GM12878 (cell line): ENCODE measurements around the gene RIPK4. TPM values are rescaled to one million over a fixed set of nuclear protein-coding genes. Genes with fewer than 3 reads are reported as not detected.

ENCODE experiments used
- ATAC-seq: fragments of 200-7000 bp; cut with Tn5 transposase; 3 replicates; pipeline ENCODE4 v1.9.1; 2020; ENCODE audit warnings: mild to moderate bottlenecking, moderate library complexity
- BruUV-seq: library from RNA; stranded (reverse); fragments of 400-500 nt; replicated peaks from 2 replicates; lab custom pipeline; 2021; lab: Mats Ljungman, UMichigan
- CTCF ChIA-PET: fragments of 300-600 bp; sonication (Branson Sonifier 250); formaldehyde crosslinking; extraction: SDS; loops from one replicate; lab custom pipeline; 2021; ENCODE audit warnings: inconsistent platforms; lab: Yijun Ruan, JAX
- POLR2A ChIA-PET: fragments of 350-600 bp; formaldehyde crosslinking; extraction: SDS; loops from one replicate; lab custom pipeline; 2021; ENCODE audit warnings: inconsistent platforms; lab: Charles Lee
- RAD21 ChIA-PET: fragments of 300-600 bp; sonication (Branson Sonifier 250); formaldehyde crosslinking; loops from one replicate; lab custom pipeline; 2023; ENCODE audit warnings: antibody characterized with exemption; ENCODE audit not compliant: unreplicated experiment; lab: Charles Lee
- SMC1A ChIA-PET: fragments of 300-600 bp; sonication (Branson Sonifier 250); formaldehyde crosslinking; loops from one replicate; lab custom pipeline; 2023; ENCODE audit not compliant: unreplicated experiment, uncharacterized antibody; lab: Charles Lee
- DNase-seq: peaks from one replicate; pipeline ENCODE4 v3.0.0-alpha.2; 2011; ENCODE audit warnings: low read depth, low spot score
- FAIRE-seq: peaks from 3 replicates; lab custom pipeline; 2011; peaks lifted over from hg19 to GRCh38; lab: Jason Lieb, UNC
- H2AFZ ChIP-seq: 2 replicates; pipeline ENCODE4 v1.6.0; 2011; ENCODE audit warnings: low read depth, low read length, control low read depth; ENCODE audit not compliant: control insufficient read depth
- H3K27ac ChIP-seq: 2 replicates; pipeline ENCODE4 v1.5.1; 2011; ENCODE audit warnings: control low read depth; ENCODE audit not compliant: control insufficient read depth, insufficient read depth
- H3K27me3 ChIP-seq, 2 experiments: replicated peaks in 1 of 2; 2 replicates each; pipeline versions ENCODE4 v1.6.0 to v1.6.1; 2011; ENCODE audit warnings: low read length in 1 of 2; ENCODE audit not compliant: control insufficient read depth in 2 of 2, insufficient read depth in 2 of 2
- H3K36me3 ChIP-seq, 2 experiments: 2 replicates each; pipeline ENCODE4 v1.5.1; 2011; ENCODE audit warnings: low read length in 1 of 2; ENCODE audit not compliant: control insufficient read depth in 2 of 2, insufficient read depth in 2 of 2
- H3K4me1 ChIP-seq: 2 replicates; pipeline ENCODE4 v1.6.1; 2011; ENCODE audit warnings: mild to moderate bottlenecking, low read length, moderate library complexity, mixed read lengths; ENCODE audit not compliant: control insufficient read depth, insufficient read depth
- H3K4me2 ChIP-seq: 2 replicates; pipeline ENCODE4 v1.6.0; 2011; ENCODE audit warnings: control low read depth; ENCODE audit not compliant: control insufficient read depth, insufficient read depth
- H3K4me3 ChIP-seq: fragments of 200-600 bp; sonication (generic); 2 replicates; pipeline ENCODE4 v1.5.1; 2016
- H3K79me2 ChIP-seq: 2 replicates; pipeline ENCODE4 v1.6.0; 2011; ENCODE audit warnings: low read length; ENCODE audit not compliant: control insufficient read depth, insufficient read depth
- H3K9ac ChIP-seq: 2 replicates; pipeline ENCODE4 v1.8.0; 2011; ENCODE audit warnings: low read length, control low read depth, mixed read lengths; ENCODE audit not compliant: control insufficient read depth, insufficient read depth
- H3K9me3 ChIP-seq: replicated peaks from 3 replicates; pipeline ENCODE4 v1.5.1; 2011; ENCODE audit warnings: mild to moderate bottlenecking, low read length; ENCODE audit not compliant: control insufficient read depth, insufficient read depth
- H4K20me1 ChIP-seq: 2 replicates; pipeline ENCODE4 v1.6.0; 2011; ENCODE audit not compliant: control insufficient read depth, insufficient read depth
- CEBPZ ChIP-seq: fragments of 150-350 bp; IDR thresholded peaks from 2 replicates; pipeline ENCODE4 v1.6.1; 2016; ENCODE audit warnings: low read depth, low read length
- CTCF ChIP-seq, 3 experiments: IDR thresholded peaks in 2 of 3; conservative IDR thresholded peaks in 1 of 3; 2 replicates each; pipeline ENCODE4 v1.5.1; 2011; ENCODE audit warnings: low read depth in 3 of 3, low read length in 3 of 3, mild to moderate bottlenecking in 3 of 3, control low read depth in 2 of 3, moderate library complexity in 2 of 3, inconsistent platforms in 1 of 3, mixed read lengths in 1 of 3; ENCODE audit not compliant: control insufficient read depth in 2 of 3, insufficient read depth in 1 of 3; ENCODE audit errors: extremely low read depth in 1 of 3
- FOXK2 ChIP-seq: fragments of 450-650 bp; IDR thresholded peaks from 2 replicates; pipeline ENCODE4 v1.6.1; 2017; ENCODE audit warnings: mild to moderate bottlenecking, moderate library complexity
- FOXM1 ChIP-seq: IDR thresholded peaks from 2 replicates; pipeline ENCODE4 v1.6.1; 2012; ENCODE audit warnings: low read depth, mild to moderate bottlenecking, inconsistent platforms, low read length, moderate library complexity
- IKZF2 ChIP-seq, 2 experiments: fragments of 450-650 bp; IDR thresholded peaks; 2 replicates each; pipeline ENCODE4 v1.6.1; 2017; ENCODE audit warnings: mild to moderate bottlenecking in 2 of 2, moderate library complexity in 2 of 2
- MEF2B ChIP-seq: fragments of 450-650 bp; IDR thresholded peaks from 2 replicates; pipeline ENCODE4 v1.6.1; 2018; ENCODE audit warnings: mild to moderate bottlenecking, moderate library complexity; ENCODE audit not compliant: partially characterized antibody, poor library complexity, severe bottlenecking
- NFYA ChIP-seq: IDR thresholded peaks from 2 replicates; pipeline ENCODE4 v1.6.1; 2011; ENCODE audit warnings: low read depth, mild to moderate bottlenecking, low read length, improper control_type of control experiment, borderline replicate concordance
- NFYB ChIP-seq: IDR thresholded peaks from 2 replicates; pipeline ENCODE4 v1.6.1; 2011; ENCODE audit warnings: low read depth, mild to moderate bottlenecking, low read length, improper control_type of control experiment, moderate library complexity; ENCODE audit not compliant: insufficient read depth
- POLR2AphosphoS2 ChIP-seq: IDR thresholded peaks from 2 replicates; pipeline ENCODE4 v1.6.1; 2011; ENCODE audit warnings: low read depth, mild to moderate bottlenecking, low read length, improper control_type of control experiment, moderate library complexity
- POLR2AphosphoS5 ChIP-seq: IDR thresholded peaks from 2 replicates; pipeline ENCODE4 v1.6.1; 2011; ENCODE audit warnings: mild to moderate bottlenecking, low read length, inconsistent platforms
- SKIL ChIP-seq: fragments of 450-650 bp; IDR thresholded peaks from 2 replicates; pipeline ENCODE4 v1.6.1; 2017; ENCODE audit warnings: mild to moderate bottlenecking, low read depth, inconsistent platforms; ENCODE audit not compliant: poor library complexity, severe bottlenecking
- SRF ChIP-seq, 2 experiments: IDR thresholded peaks; 2 replicates each; pipeline ENCODE4 v1.6.1; 2011; ENCODE audit warnings: low read depth in 2 of 2, low read length in 2 of 2, mild to moderate bottlenecking in 1 of 2, moderate library complexity in 1 of 2
- TAF1 ChIP-seq: IDR thresholded peaks from 2 replicates; pipeline ENCODE4 v1.6.1; 2011; ENCODE audit warnings: mild to moderate bottlenecking, low read depth, low read length, borderline replicate concordance
- TCF3 ChIP-seq: IDR thresholded peaks from 2 replicates; pipeline ENCODE4 v1.6.1; 2012; ENCODE audit warnings: low read depth, mild to moderate bottlenecking, low read length, borderline replicate concordance; ENCODE audit not compliant: insufficient read depth
- WGBS: methylation state at CpG from one replicate; pipeline ENCODE4 v1.1.6; 2016; ENCODE audit warnings: low lambda C conversion rate; ENCODE audit not compliant: insufficient replicate concordance, insufficient coverage; ENCODE audit errors: missing lambda C conversion rate; 5-methylcytosine and 5-hydroxymethylcytosine counted together
- in situ Hi-C: fragments of 300-500 bp; cut with MboI; formaldehyde crosslinking; loops from 9 replicates; pipeline ENCODE4 v1.14.3; 2018; ENCODE audit warnings: mixed read lengths
- intact Hi-C: fragments of 100-400 bp; cut with micrococcal nuclease; formaldehyde crosslinking; loops from one replicate; pipeline ENCODE4 v1.14.2; 2022; ENCODE audit not compliant: unreplicated experiment
- polyA plus RNA-seq, 11 experiments: library from polyadenylated mRNA; depleted of rRNA in 4 of 11; unstranded in 6 of 11; stranded (reverse) in 5 of 11; fragments of >200 nt; fragmentation: Nextera tagmentation in 4 of 11; fragmentation: Illumina TruSeq in 1 of 11; extraction: Ambion mirVana in 4 of 11; extraction: Trizol in 1 of 11; gene quantifications; 1 replicate in 1 of 11; 2 replicates in 10 of 11; pipeline versions ENCODE4 v1.2.1 to v1.2.3, GENCODE V29; 2011 to 2016; ENCODE audit warnings: inconsistent platforms in 2 of 11, missing spikeins in 2 of 11, low read depth in 1 of 11
- total RNA-seq, 4 experiments: library from RNA; depleted of rRNA in 3 of 4; stranded (reverse); fragments of >200 nt in 3 of 4; fragmentation: Illumina TruSeq in 1 of 4; extraction: Trizol in 1 of 4; gene quantifications; 2 replicates each; pipeline versions ENCODE4 v1.2.1 to v1.2.3, GENCODE V29; 2013 to 2021

RIPK4 gene
- total and polyA plus RNA-seq, 10 of the 15 experiments (the other 5 are each of a cell fraction or from before 2014, with no cell fraction given) = 0.05 TPM; not detected in 9

- no peak for TF ChIP-seq CEBPZ
Observed at GRCh38 chr21:41737651-41738324, 29.1 kb downstream of the RIPK4 start (continued).

GRCh38 chr21:41736423-41736822, 30.4 kb downstream of the RIPK4 start:
- DNase-seq (no peak), ATAC-seq (no peak), FAIRE-seq (no peak)
- no peak overlapping the region for H3K4me3 ChIP-seq
- H3K9me3 ChIP-seq = no peaks in the 10 kb centered on the region; the same call in 2 of the 3 replicates
- no TSS peak for BruUV-seq
- no peaks in the 10 kb centered on the region for H3K79me2 ChIP-seq
- H3K4me2 ChIP-seq = no peak overlapping the region
- intact Hi-C loops (no loop called here), in situ Hi-C loops (no loop called here)
- SMC1A ChIA-PET = no interaction called here
- no peak overlapping the region for H3K27ac ChIP-seq
- POLR2A ChIA-PET = no interaction called here
- H3K4me1 ChIP-seq = no peaks in the 10 kb centered on the region
- TF ChIP-seq SKIL (no peak), MEF2B (no peak), CTCF (IDR thresholded peaks at IDR 0.05 in 2 of 3, conservative IDR thresholded peaks at IDR 0.05 in 1 of 3; ENCODE audit: control insufficient read depth in 2 of 3, extremely low read depth in 1 of 3, insufficient read depth in 1 of 3, low read depth in 3 of 3, low read length in 3 of 3) (no peak), POLR2AphosphoS2 (no peak), FOXM1 (no peak), IKZF2 (IDR thresholded peaks at IDR 0.05) (no peak), NFYB (no peak), NFYA (no peak), SRF (IDR thresholded peaks at IDR 0.05; ENCODE audit: low read depth in 2 of 2, low read length in 2 of 2) (no peak), TAF1 (no peak), TCF3 (no peak), POLR2AphosphoS5 (no peak), FOXK2 (no peak)
- H3K9ac ChIP-seq = no peak overlapping the region
- CTCF ChIA-PET = no interaction called here
- no peaks in the 10 kb centered on the region for H3K36me3 ChIP-seq
- H2AFZ ChIP-seq = no peak overlapping the region
- RAD21 ChIA-PET = no interaction called here
- H3K27me3 ChIP-seq = no peaks in the 10 kb centered on the region
- H4K20me1 ChIP-seq = no peaks in the 10 kb centered on the region
- WGBS = 0% methylated on average over 2 of the region's 2 CpGs
